ENCODE measurements around the gene DDIT4.

- no peak; a peak in 1 of 4 replicates for TF ChIP-seq RAD21 (IDR thresholded peaks at IDR 0.05 in 1 of 2, conservative IDR thresholded peaks at IDR 0.05 in 1 of 2; ENCODE audit: low read depth in 2 of 2, low read length in 2 of 2)
- TF ChIP-seq EZH2 (IDR thresholded peaks at IDR 0.05; ENCODE audit: low read depth, low read length, severe bottlenecking), result no peak
- TF ChIP-seq NRF1 (IDR thresholded peaks at IDR 0.05; ENCODE audit: low read depth, low read length), result no peak
- TF ChIP-seq CTCF (IDR thresholded peaks at IDR 0.05; ENCODE audit: control extremely low read depth in 1 of 3, insufficient read depth in 1 of 3, low read depth in 1 of 3, low read length in 3 of 3), result no peak
- peak; percentile 37; the same call in 1 of the 2 replicates for TF ChIP-seq TBP (IDR thresholded peaks at IDR 0.05; ENCODE audit: low read depth, low read length)
- no peak; a peak in 1 of 3 replicates for TF ChIP-seq POLR2A (IDR thresholded peaks at IDR 0.05; ENCODE audit: control extremely low read depth in 1 of 2, low read depth in 2 of 2, low read length in 2 of 2)
- peak in 1 of 2 experiments; percentile 56; a peak in 1 of 3 replicates for TF ChIP-seq EP300 (IDR thresholded peaks at IDR 0.05; ENCODE audit: borderline replicate concordance in 1 of 2, low read depth in 2 of 2, low read length in 2 of 2)
- TF ChIP-seq ZNF274 (IDR thresholded peaks at IDR 0.05; ENCODE audit: borderline replicate concordance, extremely low read depth, low read length), result no peak
Measured at GRCh38 chr10:72319416-72320254, 45.9 kb downstream of the DDIT4 start.

Data from H1 (cell line).